ENCODE data around the gene ASIC1. TPM values are rescaled to one million over a fixed set of nuclear protein-coding genes. Genes with fewer than 3 reads are reported as not detected.

Gene ASIC1
- total RNA-seq, 1 experiment from 2014 or later, result 6.0 TPM

GRCh38 chr12:50088577-50089335 is 31.4 kb downstream of the ASIC1 start:
- Histone ChIP-seq H3F3A (ENCODE audit: low read length, unreplicated experiment) (peaks cover 13% of the 10 kb centered on the region), H3K4me1 (ENCODE audit: insufficient read depth, low read length) (peaks cover 40% of the 10 kb centered on the region), H3K9me3 (ENCODE audit: low read length) (no peaks in the 10 kb centered on the region), H3K27me3 (ENCODE audit: low read length) (no peaks in the 10 kb centered on the region), H2AFZ (ENCODE audit: low read length) (no peak overlapping the region), H3K79me2 (ENCODE audit: low read length) (peaks cover 26% of the 10 kb centered on the region), H3K4me2 (ENCODE audit: low read length) (peak overlapping the region; percentile 65), H3K9ac (ENCODE audit: low read length) (peak overlapping the region; percentile 25), H4K20me1 (ENCODE audit: low read length) (peaks cover 4% of the 10 kb centered on the region; the same call in 1 of the 2 replicates), H3K9me2 (replicated peaks; ENCODE audit: low read length) (no peaks in the 10 kb centered on the region), H3K4me3 (ENCODE audit: low read length) (peak overlapping the region; percentile 33; the same call in 1 of the 2 replicates), H3K27ac (ENCODE audit: low read length) (peak overlapping the region; percentile 82), H3K36me3 (ENCODE audit: low read depth, low read length) (peaks cover 45% of the 10 kb centered on the region)
- ChIA-PET POLR2A (ENCODE audit: unreplicated experiment) (interaction anchor here (0.5 to 0.6 kb wide), 2 partner anchors 21 to 132 kb away, joined by 3 read pairs; no protein-coding TSS in a partner anchor), CTCF (interaction anchor here (1.0 to 1.2 kb wide), 3 partner anchors 15 to 23 kb away, joined by 3 to 19 read pairs (median 7); partner anchors contain the start of genes COX14 and GPD1)
- intact Hi-C loops (cut with micrococcal nuclease), result loop anchor here (1.0 to 10.0 kb wide), 3 partner anchors 24 to 226 kb away; partner anchors contain the start of genes CERS5 and COX14
- peak; percentile 88 for DNase-seq
- TF ChIP-seq EZH2 (IDR thresholded peaks at IDR 0.05; ENCODE audit: low read length, unreplicated experiment), result no peak
- TF ChIP-seq, protein P1, sequence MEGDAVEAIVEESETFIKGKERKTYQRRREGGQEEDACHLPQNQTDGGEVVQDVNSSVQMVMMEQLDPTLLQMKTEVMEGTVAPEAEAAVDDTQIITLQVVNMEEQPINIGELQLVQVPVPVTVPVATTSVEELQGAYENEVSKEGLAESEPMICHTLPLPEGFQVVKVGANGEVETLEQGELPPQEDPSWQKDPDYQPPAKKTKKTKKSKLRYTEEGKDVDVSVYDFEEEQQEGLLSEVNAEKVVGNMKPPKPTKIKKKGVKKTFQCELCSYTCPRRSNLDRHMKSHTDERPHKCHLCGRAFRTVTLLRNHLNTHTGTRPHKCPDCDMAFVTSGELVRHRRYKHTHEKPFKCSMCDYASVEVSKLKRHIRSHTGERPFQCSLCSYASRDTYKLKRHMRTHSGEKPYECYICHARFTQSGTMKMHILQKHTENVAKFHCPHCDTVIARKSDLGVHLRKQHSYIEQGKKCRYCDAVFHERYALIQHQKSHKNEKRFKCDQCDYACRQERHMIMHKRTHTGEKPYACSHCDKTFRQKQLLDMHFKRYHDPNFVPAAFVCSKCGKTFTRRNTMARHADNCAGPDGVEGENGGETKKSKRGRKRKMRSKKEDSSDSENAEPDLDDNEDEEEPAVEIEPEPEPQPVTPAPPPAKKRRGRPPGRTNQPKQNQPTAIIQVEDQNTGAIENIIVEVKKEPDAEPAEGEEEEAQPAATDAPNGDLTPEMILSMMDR (conservative IDR thresholded peaks at IDR 0.05; ENCODE audit: low read depth, low read length), result peak; percentile 95
- peak; percentile 36 for ATAC-seq
- BruUV-seq (replicated peaks), result no TSS peak

GRCh38 chr12:50089730-50090129 is 32.3 kb downstream of the ASIC1 start:
- ChIA-PET CTCF (interaction anchor here (1.1 kb wide), 1 partner anchor 12 kb away, joined by 3 read pairs; no protein-coding TSS in a partner anchor), POLR2A (ENCODE audit: unreplicated experiment) (no interaction called here)
- Histone ChIP-seq H3K4me3 (ENCODE audit: low read length) (no peak overlapping the region), H3K36me3 (ENCODE audit: low read depth, low read length) (peaks cover 54% of the 10 kb centered on the region), H3K9me2 (replicated peaks; ENCODE audit: low read length) (no peaks in the 10 kb centered on the region), H3K27me3 (ENCODE audit: low read length) (no peaks in the 10 kb centered on the region), H3K4me1 (ENCODE audit: insufficient read depth, low read length) (peaks cover 40% of the 10 kb centered on the region), H3K4me2 (ENCODE audit: low read length) (no peak overlapping the region), H3F3A (ENCODE audit: low read length, unreplicated experiment) (peaks cover 13% of the 10 kb centered on the region), H3K79me2 (ENCODE audit: low read length) (peaks cover 21% of the 10 kb centered on the region), H2AFZ (ENCODE audit: low read length) (no peak overlapping the region), H3K9me3 (ENCODE audit: low read length) (no peaks in the 10 kb centered on the region), H4K20me1 (ENCODE audit: low read length) (peaks cover 4% of the 10 kb centered on the region; the same call in 1 of the 2 replicates), H3K9ac (ENCODE audit: low read length) (no peak overlapping the region), H3K27ac (ENCODE audit: low read length) (no peak overlapping the region)
- no TSS peak for BruUV-seq (replicated peaks)
- TF ChIP-seq, protein P1 (conservative IDR thresholded peaks at IDR 0.05; ENCODE audit: low read depth, low read length), result no peak
- TF ChIP-seq EZH2phosphoT487 (IDR thresholded peaks at IDR 0.05; ENCODE audit: borderline replicate concordance, low read length), result no peak
- no peak for TF ChIP-seq EZH2 (IDR thresholded peaks at IDR 0.05; ENCODE audit: low read length, unreplicated experiment)
- DNase-seq (no peak), ATAC-seq (no peak)
- intact Hi-C loops (cut with micrococcal nuclease), result loop anchor here (10.0 kb wide), 1 partner anchor 225 kb away; no protein-coding TSS in a partner anchor

GRCh38 chr12:50090391-50090790 is 33.0 kb downstream of the ASIC1 start:
- ChIA-PET POLR2A (ENCODE audit: unreplicated experiment) (no interaction called here), CTCF (interaction anchor here (1.1 kb wide), 1 partner anchor 11 kb away, joined by 3 read pairs; no protein-coding TSS in a partner anchor)
- Histone ChIP-seq H3K27ac (ENCODE audit: low read length) (no peak overlapping the region), H3K4me1 (ENCODE audit: insufficient read depth, low read length) (peaks cover 40% of the 10 kb centered on the region), H2AFZ (ENCODE audit: low read length) (no peak overlapping the region), H3K9me3 (ENCODE audit: low read length) (no peaks in the 10 kb centered on the region), H3K79me2 (ENCODE audit: low read length) (peaks cover 18% of the 10 kb centered on the region), H3K9ac (ENCODE audit: low read length) (no peak overlapping the region), H3K36me3 (ENCODE audit: low read depth, low read length) (peaks cover 58% of the 10 kb centered on the region), H3K4me3 (ENCODE audit: low read length) (no peak overlapping the region), H3K9me2 (replicated peaks; ENCODE audit: low read length) (no peaks in the 10 kb centered on the region), H3K27me3 (ENCODE audit: low read length) (no peaks in the 10 kb centered on the region), H3F3A (ENCODE audit: low read length, unreplicated experiment) (peaks cover 13% of the 10 kb centered on the region), H4K20me1 (ENCODE audit: low read length) (peaks cover 4% of the 10 kb centered on the region; the same call in 1 of the 2 replicates), H3K4me2 (ENCODE audit: low read length) (no peak overlapping the region)
- ATAC-seq, result no peak
- DNase-seq, result no peak
- no peak for TF ChIP-seq EZH2phosphoT487 (IDR thresholded peaks at IDR 0.05; ENCODE audit: borderline replicate concordance, low read length)
- TF ChIP-seq EZH2 (IDR thresholded peaks at IDR 0.05; ENCODE audit: low read length, unreplicated experiment), result no peak
- TF ChIP-seq, protein P1 (conservative IDR thresholded peaks at IDR 0.05; ENCODE audit: low read depth, low read length), result no peak
- BruUV-seq (replicated peaks), result no TSS peak
- intact Hi-C loops (cut with micrococcal nuclease), result no loop called here

Measured in PC-3 (cell line).